GM18873 (cell line): ENCODE results near the gene CCDC40.
"Not testable (repeated sequence)": the region's sequence is repeated elsewhere in the genome, so short reads cannot be mapped to it uniquely, and the experiment has no call there.

ENCODE experiments used
- ATAC-seq: cut with Tn5 transposase; IDR thresholded peaks from one replicate; pipeline ENCODE4 v1.9.1; 2021; ENCODE audit warnings: mild to moderate bottlenecking, moderate library complexity, moderate number of reproducible peaks; ENCODE audit not compliant: unreplicated experiment, low FRiP score

The CCDC40 gene

GRCh38 chr17:80036715-80037477, 454 bp downstream of the CCDC40 start:
- no peak for ATAC-seq

- ATAC-seq: no peak
Observed at GRCh38 chr17:80043963-80044362, 7.5 kb downstream of the CCDC40 start.

- no peak for ATAC-seq
Observed at GRCh38 chr17:80045703-80046102, 9.3 kb downstream of the CCDC40 start.

GRCh38 chr17:80046709-80047108, 10.3 kb downstream of the CCDC40 start:
- ATAC-seq: not testable (repeated sequence)

GRCh38 chr17:80047176-80047575, 10.7 kb downstream of the CCDC40 start:
- ATAC-seq: no peak

GRCh38 chr17:80049986-80050385, 13.5 kb downstream of the CCDC40 start:
- ATAC-seq: no peak

- ATAC-seq: no peak
Observed at GRCh38 chr17:80050706-80051105, 14.3 kb downstream of the CCDC40 start.

GRCh38 chr17:80051681-80052080, 15.2 kb downstream of the CCDC40 start:
- ATAC-seq: no peak

GRCh38 chr17:80053102-80053501, 16.7 kb downstream of the CCDC40 start:
- no peak for ATAC-seq

- no peak for ATAC-seq
Observed at GRCh38 chr17:80055597-80055996, 19.2 kb downstream of the CCDC40 start.

- ATAC-seq: no peak
Observed at GRCh38 chr17:80058311-80058955, 22.0 kb downstream of the CCDC40 start.

- no peak for ATAC-seq
Observed at GRCh38 chr17:80060644-80061043, 24.2 kb downstream of the CCDC40 start.

- no peak for ATAC-seq
Observed at GRCh38 chr17:80061421-80061820, 25.0 kb downstream of the CCDC40 start.

- no peak for ATAC-seq
Observed at GRCh38 chr17:80063830-80064585, 27.6 kb downstream of the CCDC40 start.

GRCh38 chr17:80064696-80065095, 28.3 kb downstream of the CCDC40 start:
- ATAC-seq: no peak

- ATAC-seq: no peak
Observed at GRCh38 chr17:80065478-80066170, 29.2 kb downstream of the CCDC40 start.

GRCh38 chr17:80067393-80067986, 31.0 kb downstream of the CCDC40 start:
- ATAC-seq: no peak

- no peak for ATAC-seq
Observed at GRCh38 chr17:80068301-80069222, 32.1 kb downstream of the CCDC40 start.

GRCh38 chr17:80070375-80071115, 34.1 kb downstream of the CCDC40 start:
- ATAC-seq: no peak
